SK-N-SH treated with all-trans-retinoic acid at 6 μM for 48 hours (cell line): Measurements from ENCODE around the gene HPS4.
A peak's percentile ranks its signal among the peaks of the same experiment; 100 is the strongest.

Source experiments
- ATAC-seq: fragments of 200-7000 bp; cut with Tn5 transposase; 3 replicates; pipeline ENCODE4 v1.9.1; 2020; ENCODE audit warnings: mild to moderate bottlenecking, moderate library complexity
- ARNTL ChIP-seq: fragments of 450-650 bp; formaldehyde crosslinking; IDR thresholded peaks from 2 replicates; pipeline ENCODE4 v1.5.0; 2020; ENCODE audit warnings: low read depth, mild to moderate bottlenecking, moderate library complexity, borderline replicate concordance
- BACH2 ChIP-seq: fragments of 250-450 bp; sonication (Bioruptor Pico); IDR thresholded peaks from 2 replicates; pipeline ENCODE4 v1.9.0; 2021; ENCODE audit warnings: mild to moderate bottlenecking, borderline replicate concordance
- CREB5 ChIP-seq: fragments of 250-450 bp; sonication (Bioruptor Pico); IDR thresholded peaks from 2 replicates; pipeline ENCODE4 v1.5.1; 2020; ENCODE audit warnings: low read depth, mild to moderate bottlenecking, moderate library complexity
- CSDC2 ChIP-seq: fragments of 250-450 bp; sonication (Bioruptor Pico); IDR thresholded peaks from 2 replicates; pipeline ENCODE4 v1.5.0; 2020; ENCODE audit warnings: mild to moderate bottlenecking, moderate library complexity
- CSRNP3 ChIP-seq: fragments of 250-450 bp; sonication (Bioruptor Pico); IDR thresholded peaks from 2 replicates; pipeline ENCODE4 v1.5.1; 2021; ENCODE audit warnings: mild to moderate bottlenecking, moderate library complexity
- ESRRG ChIP-seq: fragments of 250-450 bp; sonication (Bioruptor Pico); IDR thresholded peaks from 2 replicates; pipeline ENCODE4 v1.6.1; 2021; ENCODE audit warnings: mild to moderate bottlenecking
- GLIS3 ChIP-seq: fragments of 250-450 bp; sonication (Bioruptor Pico); IDR thresholded peaks from 2 replicates; pipeline ENCODE4 v1.5.0; 2020; ENCODE audit warnings: mild to moderate bottlenecking, moderate library complexity
- ISL1 ChIP-seq: fragments of 250-450 bp; sonication (Bioruptor Pico); IDR thresholded peaks from 2 replicates; pipeline ENCODE4 v2.1.2; 2022; ENCODE audit warnings: mild to moderate bottlenecking, moderate library complexity
- OSR1 ChIP-seq: fragments of 250-450 bp; sonication (Bioruptor Pico); IDR thresholded peaks from 2 replicates; pipeline ENCODE4 v1.8.0; 2022; ENCODE audit warnings: moderate library complexity, mild to moderate bottlenecking, inconsistent platforms
- PATZ1 ChIP-seq: fragments of 250-450 bp; sonication (Bioruptor Pico); IDR thresholded peaks from 2 replicates; pipeline ENCODE4 v1.8.0; 2020; ENCODE audit warnings: mild to moderate bottlenecking, moderate library complexity, borderline replicate concordance
- POU6F1 ChIP-seq: fragments of 250-450 bp; sonication (Bioruptor Pico); IDR thresholded peaks from 2 replicates; pipeline ENCODE4 v1.8.0; 2021; ENCODE audit warnings: low read depth, mild to moderate bottlenecking, moderate library complexity, borderline replicate concordance
- PPARA ChIP-seq: fragments of 250-450 bp; sonication (Bioruptor Pico); IDR thresholded peaks from 2 replicates; pipeline ENCODE4 v1.5.0; 2020; ENCODE audit warnings: mild to moderate bottlenecking, borderline replicate concordance
- RARB ChIP-seq: fragments of 250-450 bp; sonication (Bioruptor Pico); IDR thresholded peaks from 2 replicates; pipeline ENCODE4 v1.8.0; 2021; ENCODE audit warnings: mild to moderate bottlenecking, moderate library complexity
- SNAI2 ChIP-seq: fragments of 250-450 bp; sonication (Bioruptor Pico); IDR thresholded peaks from 2 replicates; pipeline ENCODE4 v1.5.0; 2020; ENCODE audit warnings: mild to moderate bottlenecking, moderate library complexity
- TCF4 ChIP-seq: fragments of 250-450 bp; sonication (Bioruptor Pico); IDR thresholded peaks from 2 replicates; pipeline ENCODE4 v1.8.0; 2021; ENCODE audit warnings: mild to moderate bottlenecking, moderate library complexity, borderline replicate concordance
- TOX ChIP-seq: fragments of 250-450 bp; sonication (Bioruptor Pico); IDR thresholded peaks from 2 replicates; pipeline ENCODE4 v1.8.0; 2021; ENCODE audit warnings: mild to moderate bottlenecking, moderate library complexity, borderline replicate concordance
- TSHZ2 ChIP-seq: fragments of 250-450 bp; sonication (Bioruptor Pico); IDR thresholded peaks from 2 replicates; pipeline ENCODE4 v1.5.0; 2020; ENCODE audit warnings: mild to moderate bottlenecking, moderate library complexity
- ZC3H10 ChIP-seq: fragments of 250-450 bp; sonication (Bioruptor Pico); IDR thresholded peaks from 2 replicates; pipeline ENCODE4 v1.5.1; 2021; ENCODE audit warnings: mild to moderate bottlenecking, moderate library complexity
- ZFP3 ChIP-seq: fragments of 250-450 bp; sonication (Bioruptor Pico); IDR thresholded peaks from 2 replicates; pipeline ENCODE4 v1.5.0; 2020; ENCODE audit warnings: mild to moderate bottlenecking, moderate library complexity
- ZFP30 ChIP-seq: fragments of 450-650 bp; formaldehyde crosslinking; IDR thresholded peaks from 2 replicates; pipeline ENCODE4 v1.5.0; 2022; ENCODE audit warnings: mild to moderate bottlenecking, moderate library complexity
- ZNF565 ChIP-seq: fragments of 450-650 bp; formaldehyde crosslinking; conservative IDR thresholded peaks from 2 replicates; pipeline ENCODE4 v1.5.0; 2020; ENCODE audit warnings: low read depth, mild to moderate bottlenecking, moderate library complexity
- ZNF70 ChIP-seq: fragments of 450-650 bp; formaldehyde crosslinking; IDR thresholded peaks from 2 replicates; pipeline ENCODE4 v1.5.0; 2020; ENCODE audit warnings: mild to moderate bottlenecking, moderate library complexity
- ZNF8 ChIP-seq: fragments of 450-650 bp; formaldehyde crosslinking; IDR thresholded peaks from 2 replicates; pipeline ENCODE4 v1.5.0; 2020; ENCODE audit warnings: mild to moderate bottlenecking, moderate library complexity

HPS4 gene

GRCh38 chr22:26429458-26430286 is 53.9 kb downstream of the HPS4 start:
- TF ChIP-seq ESRRG (CRISPR knock-in tag), result no peak
- TF ChIP-seq RARB, result no peak
- no peak for TF ChIP-seq TSHZ2
- TF ChIP-seq GLIS3 (CRISPR knock-in tag), result no peak
- TF ChIP-seq ZNF565 (CRISPR knock-in tag), result no peak
- no peak for TF ChIP-seq TOX (CRISPR knock-in tag)
- no peak for TF ChIP-seq ARNTL (CRISPR knock-in tag)
- no peak for TF ChIP-seq BACH2 (CRISPR knock-in tag)
- TF ChIP-seq, all 23 proteins: peak for 0
- no peak for ATAC-seq

GRCh38 chr22:26428515-26429457 is 54.8 kb downstream of the HPS4 start, which contains the start of gene ASPHD2:
Gene ASPHD2 (plus strand): TSS chr22:26429260. CDS start chr22:26433616, 4,356 bp downstream.
- TF ChIP-seq ZNF70 (peak; percentile 38; the same call in 1 of the 2 replicates), RARB (no peak)
- ATAC-seq, result peak; percentile 82

GRCh38 chr22:26426924-26427323 is 56.7 kb downstream of the HPS4 start:
- TF ChIP-seq ZC3H10, result no peak
- TF ChIP-seq TCF4 (CRISPR knock-in tag), result no peak
- TF ChIP-seq TOX (CRISPR knock-in tag), result no peak
- TF ChIP-seq SNAI2 (CRISPR knock-in tag), result no peak
- TF ChIP-seq GLIS3 (CRISPR knock-in tag), result no peak
- TF ChIP-seq ISL1 (CRISPR knock-in tag), result no peak
- no peak for TF ChIP-seq POU6F1
- TF ChIP-seq, all 23 proteins: peak for 0
- ATAC-seq, result no peak

GRCh38 chr22:26418620-26419019 is 65.0 kb downstream of the HPS4 start:
- TF ChIP-seq ZC3H10 (no peak), PATZ1 (CRISPR knock-in tag) (no peak), CREB5 (CRISPR knock-in tag) (no peak), ISL1 (CRISPR knock-in tag) (no peak), CSDC2 (no peak), BACH2 (CRISPR knock-in tag) (no peak), ZNF565 (CRISPR knock-in tag) (no peak), ZFP3 (CRISPR knock-in tag) (no peak), ZFP30 (CRISPR knock-in tag) (no peak), POU6F1 (no peak), ZNF8 (CRISPR knock-in tag) (no peak), ZNF70 (no peak), GLIS3 (CRISPR knock-in tag) (no peak), ARNTL (CRISPR knock-in tag) (no peak), CSRNP3 (CRISPR knock-in tag) (no peak), RARB (no peak), OSR1 (CRISPR knock-in tag) (no peak), ESRRG (CRISPR knock-in tag) (no peak), PPARA (CRISPR knock-in tag) (no peak), TCF4 (CRISPR knock-in tag) (no peak)
- ATAC-seq, result no peak
